Loucy (cell line): ENCODE results near the gene PTPRF.

Source experiments
- CTCF ChIP-seq: fragments of 200-600 bp; sonication (generic); conservative IDR thresholded peaks from 2 replicates; pipeline ENCODE4 v1.5.1; 2014; ENCODE audit warnings: mild to moderate bottlenecking, antibody characterized with exemption, low read length
- EZH2phosphoT487 ChIP-seq: fragments of 200-600 bp; IDR thresholded peaks from 2 replicates; pipeline ENCODE4 v1.6.1; 2018; ENCODE audit warnings: antibody characterized with exemption, mild to moderate bottlenecking, moderate library complexity, borderline replicate concordance

DNA sequence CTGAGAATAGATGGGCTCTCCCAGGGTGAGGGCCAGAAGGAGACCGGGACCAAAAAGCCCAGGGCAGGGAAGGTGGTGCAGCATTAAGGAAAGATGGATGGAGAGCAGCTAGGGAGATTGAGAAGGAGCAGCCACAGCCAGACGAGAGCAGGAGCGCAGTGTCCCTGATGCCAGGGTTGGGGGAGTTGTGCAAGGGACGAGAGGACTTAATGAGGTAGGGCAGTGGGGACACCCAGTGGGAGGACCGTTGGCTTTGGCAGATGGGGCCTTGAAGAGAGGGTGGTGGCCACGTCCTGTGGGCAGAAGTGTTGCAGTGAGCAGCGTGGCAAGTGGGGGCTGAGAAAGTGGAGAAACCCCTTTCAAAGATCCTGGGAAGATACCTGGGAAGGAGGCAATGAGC is 81.3 kb downstream of the PTPRF start:
- TF ChIP-seq CTCF (no peak), EZH2phosphoT487 (no peak)
